Measurements from ENCODE around the gene DIAPH2. TPM values are rescaled to one million over a fixed set of nuclear protein-coding genes. Genes with fewer than 3 reads are reported as not detected.

DIAPH2 gene
- total RNA-seq, 2 donors from 2014 or later, result 29.6 to 31.5 TPM

DNA sequence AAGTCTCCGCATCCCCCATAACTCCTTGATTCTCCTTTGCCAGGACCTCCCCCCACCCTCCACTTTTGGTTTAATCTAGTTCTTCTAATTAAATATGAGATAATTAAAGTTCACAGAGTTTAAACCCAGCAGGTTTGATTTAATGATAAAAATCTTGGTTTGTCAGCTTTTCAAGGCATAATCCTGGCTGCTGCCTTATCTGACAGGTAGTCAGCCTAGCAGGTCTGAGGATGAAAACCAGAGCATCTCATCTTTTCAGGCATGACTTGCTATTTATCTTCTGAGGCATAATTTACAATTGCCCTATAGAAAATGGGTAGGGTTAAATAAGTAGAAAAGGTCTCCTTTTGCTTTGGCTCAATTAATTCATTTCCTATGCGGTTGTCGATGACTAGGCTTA is 790.3 kb downstream of the DIAPH2 start:
- intact Hi-C loops (cut with DNase I, micrococcal nuclease), result no loop called here
- DNase-seq (no peak), ATAC-seq (no peak)

DNA sequence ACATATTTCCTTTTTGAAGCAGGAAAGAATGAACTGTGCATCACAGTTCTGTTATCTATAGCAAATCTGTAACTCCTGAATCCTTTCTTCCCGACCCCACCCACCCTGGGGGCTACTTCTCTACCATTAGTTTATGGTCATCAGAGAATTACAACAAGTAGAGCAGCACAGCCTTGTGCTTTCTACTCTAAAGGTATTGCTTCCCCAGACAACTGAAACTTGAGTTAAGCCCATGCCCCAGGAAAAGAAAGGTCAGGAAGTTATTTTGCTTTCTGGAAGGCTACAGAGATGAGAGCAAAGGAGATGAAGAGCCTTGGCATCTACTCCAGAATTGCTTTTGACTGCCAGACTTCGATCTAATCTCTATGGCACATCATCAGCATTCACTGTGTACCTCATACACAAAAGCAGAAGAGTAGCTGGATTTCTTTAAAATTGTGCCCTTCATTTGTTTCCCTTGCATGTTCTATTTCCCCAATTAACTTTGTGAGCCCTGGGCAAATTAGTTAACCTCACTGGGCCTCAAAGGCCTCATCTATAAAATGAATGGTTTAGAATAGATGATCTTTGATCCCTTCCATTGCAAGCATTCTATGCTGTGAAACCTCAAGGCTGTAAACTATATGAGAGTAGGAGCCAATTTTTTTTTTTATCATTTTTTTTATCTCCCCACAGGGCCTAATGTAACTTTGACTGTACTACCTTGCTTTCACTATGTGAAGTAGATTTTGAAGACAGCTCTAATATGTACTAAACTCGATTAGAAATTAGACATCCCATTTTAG is 794.7 kb downstream of the DIAPH2 start:
- DNase-seq, result no peak
- ATAC-seq, result peak; percentile 93
- intact Hi-C loops (cut with DNase I, micrococcal nuclease), result no loop called here

DNA sequence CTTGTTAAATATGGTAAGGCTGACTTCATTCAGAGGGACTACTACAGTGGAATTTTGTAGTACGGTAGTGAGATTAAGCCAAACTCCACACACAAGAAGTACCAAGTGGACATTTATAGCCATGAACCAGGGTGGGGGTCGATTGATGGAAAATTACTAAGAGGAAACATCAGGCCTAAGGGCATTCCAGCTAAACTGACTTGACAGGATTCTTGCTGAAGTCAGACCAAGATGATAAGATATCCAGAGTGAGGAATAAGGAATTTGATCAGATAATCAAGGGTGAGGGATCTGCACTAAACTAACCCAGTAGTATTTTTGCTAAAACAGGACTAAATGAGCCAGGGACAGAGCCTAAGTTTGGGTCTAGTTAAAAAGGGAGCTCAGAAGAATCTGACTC is 796.6 kb downstream of the DIAPH2 start:
- intact Hi-C loops (cut with DNase I, micrococcal nuclease), result no loop called here
- ATAC-seq, result no peak
- DNase-seq, result no peak

DNA sequence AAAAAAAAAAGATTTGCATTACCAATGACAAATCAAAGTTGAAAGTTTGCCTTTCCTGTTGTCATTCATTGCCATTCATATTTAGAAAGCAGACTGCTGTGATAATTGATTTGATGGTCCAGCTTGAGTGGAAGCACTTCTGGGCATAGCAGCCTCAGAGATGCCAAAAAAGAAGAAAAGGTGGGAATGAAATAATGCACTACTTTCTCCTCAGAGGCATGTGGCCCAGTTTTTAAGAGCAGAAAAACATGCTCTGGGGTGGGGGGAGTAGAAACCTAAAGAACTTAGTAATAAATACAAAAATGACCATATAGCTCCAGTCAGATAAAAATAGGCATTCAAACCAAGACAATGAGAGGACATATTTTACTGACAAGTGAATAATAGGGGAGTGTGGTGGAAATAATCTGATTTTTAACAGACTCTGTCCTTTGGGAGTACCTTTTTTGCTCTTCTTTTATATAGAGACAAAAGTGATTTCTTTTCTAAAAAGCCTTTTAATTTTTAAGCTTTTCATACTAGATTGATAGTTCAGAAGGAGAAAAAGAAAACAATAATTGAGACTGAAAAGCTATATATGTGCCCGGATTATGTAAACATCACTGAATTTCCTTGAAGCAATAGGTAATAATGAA is 798.1 kb downstream of the DIAPH2 start:
- intact Hi-C loops (cut with DNase I, micrococcal nuclease), result no loop called here
- ATAC-seq, result no peak
- no peak for DNase-seq

DNA sequence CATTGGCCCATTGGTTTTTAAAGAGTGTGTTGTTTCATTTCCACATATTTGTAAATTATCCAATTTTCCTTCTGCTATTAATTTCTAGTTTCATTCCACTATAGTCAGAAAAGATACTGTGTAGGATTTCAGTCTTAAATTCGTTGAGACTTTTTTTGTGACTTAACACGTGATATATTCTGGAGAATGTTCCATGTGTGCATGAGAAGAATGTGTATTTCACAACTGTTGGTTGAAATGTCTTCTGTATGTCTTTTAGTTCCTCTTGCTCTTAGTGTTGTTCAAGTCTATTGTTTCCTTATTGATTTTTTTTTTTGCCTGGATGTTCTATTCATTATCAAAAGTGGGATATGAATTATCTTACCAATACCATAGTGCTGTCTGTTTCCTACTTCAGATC is 806.0 kb downstream of the DIAPH2 start:
- intact Hi-C loops (cut with DNase I, micrococcal nuclease), result no loop called here
- no peak for ATAC-seq
- no peak for DNase-seq

DNA sequence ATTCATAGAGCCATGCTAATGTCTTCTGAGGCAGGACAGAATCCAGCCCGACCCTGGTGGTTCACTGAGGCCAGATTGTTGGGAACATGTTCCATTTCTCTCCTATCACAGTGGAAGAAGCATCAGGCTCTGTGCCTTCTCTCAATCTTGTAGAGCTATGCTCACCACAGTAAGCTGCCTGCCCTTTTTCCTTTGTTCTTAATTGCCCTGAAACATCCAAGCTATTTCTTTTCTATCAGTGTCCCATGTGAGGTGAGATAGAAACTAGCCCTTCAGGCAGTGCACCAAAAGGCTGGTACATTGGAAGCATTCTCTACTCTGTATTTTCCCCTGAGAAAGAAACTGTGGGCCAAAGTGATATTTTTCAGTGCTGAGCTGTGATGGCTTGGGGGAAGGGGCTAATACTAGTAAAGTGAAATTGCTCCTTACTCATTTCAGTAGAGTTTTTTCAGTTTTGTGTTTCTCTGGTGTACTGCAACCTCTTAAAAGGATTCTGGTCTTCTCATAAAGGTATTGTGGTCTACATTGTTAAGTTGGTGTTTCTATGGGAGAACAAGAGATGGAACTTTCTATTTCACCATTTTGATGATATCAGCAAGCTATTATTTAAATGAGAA is 810.2 kb downstream of the DIAPH2 start:
- intact Hi-C loops (cut with DNase I, micrococcal nuclease), result no loop called here
- ATAC-seq (no peak), DNase-seq (no peak)

DNA sequence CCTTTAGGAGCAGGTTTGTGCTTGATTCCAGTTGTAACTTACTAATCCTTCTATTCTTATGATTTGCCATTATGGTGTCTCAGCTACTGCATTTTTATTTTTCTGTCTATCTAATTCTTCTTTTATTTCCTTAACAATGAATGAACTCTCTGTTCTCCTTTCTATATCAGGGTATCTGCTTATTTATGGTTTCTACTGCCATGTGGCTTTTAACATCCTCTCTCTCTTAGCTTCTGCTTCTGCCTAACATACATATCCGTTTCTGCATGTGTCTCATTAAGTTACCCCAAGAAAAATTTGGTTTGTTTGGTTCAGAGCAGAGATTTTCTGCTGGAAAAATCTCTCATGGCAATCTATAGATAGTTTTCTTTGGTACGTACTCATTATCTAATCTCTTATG is 813.5 kb downstream of the DIAPH2 start:
- no peak for DNase-seq
- intact Hi-C loops (cut with DNase I, micrococcal nuclease), result no loop called here

DNA sequence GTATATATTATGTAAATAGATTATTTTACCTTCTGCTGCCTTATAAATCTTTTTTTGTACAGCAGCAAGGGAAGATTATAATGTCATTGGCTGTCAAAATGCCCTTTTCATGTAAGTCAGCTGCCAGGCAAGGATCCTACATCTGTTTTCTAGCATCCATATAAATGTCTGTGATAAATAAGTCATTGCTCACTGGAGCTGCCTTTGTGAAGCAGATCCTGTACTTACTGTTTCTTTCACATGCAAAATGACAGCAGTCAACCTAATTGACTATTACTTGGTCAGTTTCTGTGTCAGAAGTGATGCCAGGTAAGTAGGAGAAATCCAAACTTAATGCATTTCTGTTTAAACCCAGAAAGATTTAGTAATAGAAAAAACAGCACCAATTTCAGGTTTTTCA is 819.8 kb downstream of the DIAPH2 start:
- DNase-seq, result no peak
- intact Hi-C loops (cut with DNase I, micrococcal nuclease), result no loop called here
- no peak for ATAC-seq

More for the DNA sequence above, 813.5 kb downstream of the DIAPH2 start:
- ATAC-seq, result no peak

DNA sequence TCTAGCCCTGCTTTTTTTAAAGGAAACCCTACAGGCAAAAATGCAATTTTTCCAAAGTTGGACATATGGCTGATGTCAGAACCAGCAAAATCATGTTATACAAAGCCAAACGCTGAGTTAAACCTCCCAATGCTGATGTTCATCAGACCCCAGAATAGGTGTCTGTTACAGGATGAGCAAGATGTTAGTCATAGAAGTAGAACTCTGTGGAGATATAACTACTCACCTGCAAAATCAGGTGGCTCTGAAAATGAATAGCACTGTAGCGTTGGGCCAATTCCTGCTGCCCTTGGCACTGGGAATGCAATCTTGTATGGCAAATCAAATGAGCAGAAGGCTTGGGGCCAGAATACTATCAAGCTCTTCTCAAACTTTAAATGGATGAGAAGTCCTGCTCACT is 833.1 kb downstream of the DIAPH2 start:
- DNase-seq (no peak), ATAC-seq (no peak)
- intact Hi-C loops (cut with DNase I, micrococcal nuclease), result no loop called here

DNA sequence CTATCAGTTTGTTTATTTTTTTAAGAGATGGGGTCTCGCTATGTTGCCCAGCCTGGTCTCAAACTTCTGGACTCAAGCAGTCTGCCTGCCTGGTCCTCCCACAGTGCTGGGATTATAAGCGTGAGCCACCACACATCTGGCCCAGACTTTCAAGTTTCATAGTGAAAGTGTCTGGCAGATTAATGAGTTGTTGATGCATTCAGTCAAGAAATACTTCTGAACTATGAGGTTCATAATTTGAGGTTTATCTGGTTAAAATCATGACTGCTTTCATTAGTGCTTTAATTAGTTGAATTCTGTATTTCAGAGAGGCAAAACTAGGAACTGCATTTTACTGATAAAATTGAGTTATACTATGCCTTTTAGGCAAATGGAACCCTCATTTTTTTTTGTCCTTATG is 837.7 kb downstream of the DIAPH2 start:
- intact Hi-C loops (cut with DNase I, micrococcal nuclease), result no loop called here
- ATAC-seq, result no peak
- no peak for DNase-seq

DNA sequence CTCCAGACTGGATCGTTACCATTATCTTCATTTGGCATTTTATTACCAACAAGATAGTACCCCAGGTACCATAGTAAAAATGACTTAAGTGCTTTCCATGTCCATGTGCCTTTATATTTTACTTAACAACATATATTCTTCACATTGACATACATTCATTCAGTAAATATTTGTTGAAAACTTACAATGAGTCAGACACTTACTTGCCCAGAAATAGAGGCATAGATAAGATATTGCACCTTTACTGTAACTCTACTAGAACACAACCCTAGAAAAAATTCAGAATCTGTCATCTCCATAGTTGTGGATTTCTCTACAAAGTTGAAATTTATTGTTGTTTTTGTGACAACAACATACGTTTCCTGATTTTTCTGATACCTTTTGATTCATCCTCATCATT is 839.7 kb downstream of the DIAPH2 start:
- DNase-seq, result no peak
- ATAC-seq, result no peak
- intact Hi-C loops (cut with DNase I, micrococcal nuclease), result no loop called here

DNA sequence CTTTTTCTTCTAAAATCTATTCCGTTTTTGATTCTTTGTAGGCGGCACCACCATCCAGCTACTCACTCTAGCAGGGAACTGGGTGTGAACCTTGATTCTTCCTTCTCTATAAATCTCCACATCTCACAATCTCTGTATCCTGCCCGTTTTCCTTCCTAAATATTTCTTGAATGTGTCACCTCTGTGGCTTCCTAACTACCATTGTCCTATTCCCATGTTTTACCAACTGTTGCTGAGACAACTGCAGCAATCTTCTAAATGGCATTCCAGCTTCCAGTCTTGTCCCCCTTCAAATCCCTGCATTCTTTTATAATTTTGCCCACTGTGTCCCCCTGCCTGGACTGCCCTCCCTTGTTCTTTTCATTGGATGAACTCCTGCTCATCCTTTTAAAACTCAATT is 840.4 kb downstream of the DIAPH2 start:
- ATAC-seq (no peak), DNase-seq (no peak)
- intact Hi-C loops (cut with DNase I, micrococcal nuclease), result no loop called here

DNA sequence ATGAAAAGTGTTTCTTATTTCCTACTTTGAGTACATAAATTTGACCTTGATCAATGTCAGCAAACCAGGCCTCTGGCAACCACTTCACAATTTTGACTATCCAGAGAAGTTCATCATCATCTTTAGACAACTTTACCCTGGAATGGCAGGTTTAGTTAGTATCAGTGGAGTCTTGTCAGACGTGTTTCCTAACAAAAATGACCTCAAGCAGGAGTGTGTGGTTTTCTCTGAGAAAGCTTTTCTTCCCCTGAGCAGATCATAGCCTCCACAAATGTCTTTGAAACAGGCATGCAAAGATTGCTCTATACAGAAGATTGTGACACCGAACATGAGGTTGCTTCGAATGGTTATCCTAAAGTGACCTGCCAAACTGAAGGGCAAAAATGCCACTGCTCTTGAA is 841.3 kb downstream of the DIAPH2 start:
- DNase-seq (no peak), ATAC-seq (no peak)
- intact Hi-C loops (cut with DNase I, micrococcal nuclease), result no loop called here

DNA sequence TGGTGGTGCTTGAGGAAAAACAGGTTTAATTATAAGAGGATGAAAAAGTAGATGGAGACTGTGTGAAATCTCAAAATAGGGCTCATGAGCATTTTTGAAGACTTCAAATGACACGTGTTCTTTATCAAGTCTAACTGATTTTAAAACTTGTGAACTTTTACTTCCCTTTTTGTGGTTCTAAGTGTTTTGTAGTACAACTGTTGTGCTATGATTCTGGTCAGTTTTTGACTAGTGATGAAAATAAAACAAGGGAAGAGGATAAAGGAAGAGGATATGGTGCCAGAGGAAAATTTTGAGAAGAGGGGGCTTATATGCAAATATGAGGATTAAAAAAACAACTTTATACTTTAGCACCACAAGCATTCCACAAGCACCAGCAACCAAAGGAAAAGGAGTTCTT is 843.1 kb downstream of the DIAPH2 start:
- DNase-seq (no peak), ATAC-seq (no peak)
- intact Hi-C loops (cut with DNase I, micrococcal nuclease), result no loop called here

DNA sequence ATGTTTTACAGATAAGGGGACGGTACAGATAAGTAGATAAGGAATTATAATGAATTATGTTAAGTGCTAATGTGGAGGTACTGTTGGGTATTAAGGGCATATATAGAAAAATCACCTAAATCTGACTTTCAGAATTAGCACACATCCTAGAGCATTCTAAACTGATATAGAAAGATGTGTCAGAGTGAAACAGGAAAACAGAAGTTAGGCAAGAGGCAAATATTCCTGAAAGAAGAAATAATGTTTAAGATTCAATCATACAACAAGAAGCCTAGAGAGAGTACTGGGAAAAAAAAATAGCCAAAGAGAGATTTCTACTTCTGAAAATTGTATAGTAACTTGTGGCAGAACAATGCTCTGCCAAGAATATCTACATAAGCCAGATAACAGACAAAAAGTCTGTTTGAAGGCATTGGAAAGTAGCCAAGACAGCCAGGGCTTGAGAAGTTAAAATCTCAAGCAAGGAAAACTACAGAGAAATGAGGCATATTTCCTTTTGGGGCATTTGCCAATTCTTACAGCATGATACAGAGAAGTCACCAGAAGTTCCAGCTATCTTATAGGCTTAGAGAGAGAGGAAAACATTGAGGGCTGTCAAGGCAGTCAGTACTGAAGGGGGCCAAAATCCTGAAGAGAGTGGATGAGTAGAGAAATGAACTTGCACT is 845.0 kb downstream of the DIAPH2 start:
- DNase-seq, result no peak
- ATAC-seq, result no peak
- intact Hi-C loops (cut with DNase I, micrococcal nuclease), result no loop called here

DNA sequence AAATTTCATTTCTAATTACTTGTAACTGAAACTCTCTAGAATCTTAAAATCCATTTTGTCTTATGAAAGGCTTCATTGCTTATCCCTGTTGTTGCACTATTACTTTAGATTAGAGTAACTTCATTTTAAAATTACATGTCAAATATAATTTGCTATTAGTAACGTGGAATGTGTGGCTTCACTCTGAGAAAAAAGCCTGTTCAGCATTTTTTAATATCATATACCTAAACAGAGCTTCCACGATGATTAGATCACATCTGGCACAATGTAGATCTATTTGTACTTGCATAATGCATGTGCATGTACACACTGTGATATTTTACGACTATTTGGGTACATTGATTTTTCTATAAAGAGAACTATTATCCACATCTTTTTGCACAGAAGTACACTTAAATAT is 847.2 kb downstream of the DIAPH2 start:
- intact Hi-C loops (cut with DNase I, micrococcal nuclease), result no loop called here
- no peak for ATAC-seq
- DNase-seq, result no peak

DNA sequence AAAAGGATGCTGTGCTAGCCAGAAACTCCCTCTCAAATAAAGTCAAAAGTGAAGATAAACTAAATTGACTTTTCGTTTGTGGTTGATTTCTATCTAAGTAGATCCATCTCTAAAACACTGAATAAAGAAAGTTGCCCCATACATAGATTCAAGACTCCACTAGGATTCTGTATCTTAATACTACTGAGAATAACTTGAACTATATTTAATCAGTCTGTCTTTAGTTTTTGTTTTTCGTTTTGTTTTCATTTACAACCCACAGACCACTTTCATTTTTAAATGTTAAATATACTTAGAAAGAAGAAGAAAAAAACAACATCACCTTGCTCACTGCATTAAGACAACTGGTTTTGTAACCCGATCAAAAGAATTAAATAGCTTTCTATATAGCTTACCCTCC is 854.1 kb downstream of the DIAPH2 start:
- intact Hi-C loops (cut with DNase I, micrococcal nuclease), result no loop called here
- ATAC-seq (no peak), DNase-seq (no peak)

DNA sequence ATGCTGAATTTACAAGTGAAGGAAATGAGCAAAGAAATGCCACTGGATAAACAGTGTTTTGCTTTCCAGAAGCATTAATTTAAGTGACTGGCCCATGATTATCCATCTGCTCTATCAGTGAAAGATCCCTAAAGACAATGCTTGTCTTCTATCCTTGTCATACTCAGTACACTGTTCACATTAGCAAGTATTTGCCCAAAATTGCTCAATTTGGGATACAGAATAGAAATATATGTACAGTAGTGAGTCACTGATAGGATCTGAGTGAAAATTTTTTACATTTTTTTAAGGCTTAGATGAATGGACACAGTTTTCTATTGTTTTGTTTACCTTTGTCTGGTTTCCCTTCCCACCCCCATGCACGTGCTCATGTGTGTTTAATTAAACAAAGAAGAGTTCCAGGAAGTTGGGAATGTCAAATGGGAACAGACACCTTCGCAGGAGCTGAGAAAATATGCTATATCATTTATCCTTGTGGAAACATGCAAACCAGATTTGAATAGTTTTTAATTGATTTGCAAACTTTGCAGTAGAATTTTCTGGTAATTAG is 855.4 kb downstream of the DIAPH2 start:
- intact Hi-C loops (cut with DNase I, micrococcal nuclease), result no loop called here
- ATAC-seq (peak; percentile 45), DNase-seq (no peak)

DNA sequence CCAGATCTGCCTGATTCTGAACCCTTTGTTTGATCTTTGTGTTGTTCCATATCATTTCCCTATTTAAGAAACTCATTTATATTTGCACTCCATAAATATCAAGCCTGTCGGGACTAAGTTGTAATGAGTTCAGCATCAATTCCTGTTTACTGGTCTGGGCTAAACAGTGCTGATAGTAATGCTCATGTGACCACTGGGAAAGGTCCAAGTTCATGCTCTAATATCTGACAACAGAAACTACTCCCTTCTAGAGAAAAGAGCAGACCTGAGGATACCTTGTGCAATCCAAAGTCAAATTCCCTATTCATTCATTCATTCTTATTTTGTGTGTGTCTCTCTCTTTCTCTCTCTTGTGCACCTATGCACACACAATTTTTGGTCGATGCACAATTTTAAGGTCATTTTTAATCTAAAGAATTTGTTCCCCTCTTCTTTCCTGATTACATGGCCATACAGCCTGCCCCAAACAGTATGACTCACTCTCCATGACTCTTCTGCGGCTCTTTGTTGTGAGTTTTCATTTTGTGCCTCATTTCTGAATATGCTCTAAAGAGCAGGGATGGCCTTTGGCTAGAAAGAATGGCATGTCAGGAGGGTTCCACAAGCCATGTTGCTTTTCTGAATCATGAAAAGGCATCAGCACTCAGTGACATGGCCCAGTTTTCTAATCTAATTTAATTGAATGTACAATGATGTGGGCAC is 863.4 kb downstream of the DIAPH2 start:
- ATAC-seq (no peak), DNase-seq (no peak)
- intact Hi-C loops (cut with DNase I, micrococcal nuclease), result no loop called here

All from left colon (tissue), 2 donors.